Measurements from ENCODE around the gene PTPRS.

DNA sequence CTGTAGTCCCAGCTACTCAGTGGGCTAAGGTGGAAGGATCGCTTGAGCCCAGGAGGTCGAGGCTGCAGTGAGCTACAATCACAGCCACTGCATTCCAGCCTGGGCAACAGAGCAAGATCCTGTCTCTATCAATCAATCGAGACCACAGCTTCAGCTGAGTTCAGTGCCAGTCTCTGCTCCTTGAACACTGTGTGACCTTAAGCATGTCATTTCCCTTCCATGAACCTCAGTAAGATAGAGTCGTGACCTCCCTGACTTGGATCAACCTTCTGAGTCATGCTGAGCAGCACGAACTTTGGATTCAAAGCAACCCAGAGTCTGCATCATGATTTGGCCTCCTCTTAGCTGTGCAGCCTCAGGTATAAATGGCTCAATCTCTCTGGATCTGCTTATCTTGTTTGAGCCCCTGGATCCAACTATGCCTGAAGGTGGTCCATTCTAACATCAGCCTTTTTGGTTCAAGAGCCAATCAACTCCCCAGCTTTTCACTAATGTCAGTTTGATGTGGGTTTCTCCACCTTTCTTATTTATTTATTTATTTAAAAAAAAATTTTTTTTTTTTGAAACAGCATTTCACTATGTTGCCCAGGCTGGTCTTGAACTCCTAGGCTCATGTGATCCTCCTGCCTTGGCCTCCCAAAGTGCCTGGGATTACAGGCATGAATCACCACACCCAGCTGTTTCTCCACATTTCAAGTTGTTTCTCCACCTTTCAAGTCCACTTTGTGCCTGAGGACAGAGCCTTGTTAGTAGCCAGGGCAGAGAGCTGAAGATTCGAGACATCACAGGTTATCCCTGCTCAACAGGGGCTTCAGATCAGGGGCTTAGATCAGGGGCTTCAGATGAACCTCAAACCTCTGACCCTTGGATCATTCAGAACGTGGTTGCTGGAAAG, 26.4 kb downstream of the PTPRS start:
- no peak for TF ChIP-seq SP1 (IDR thresholded peaks at IDR 0.05)
- no peak for TF ChIP-seq ARNT (IDR thresholded peaks at IDR 0.05)

All from HEK293T (cell line).